HG02840 (cell line): ENCODE results near the gene SLC35F6.
A peak's percentile ranks its signal among the peaks of the same experiment; 100 is the strongest.

Experiments
- ATAC-seq: cut with Tn5 transposase; IDR thresholded peaks from one replicate; pipeline ENCODE4 v1.9.1; 2021; ENCODE audit warnings: mild to moderate bottlenecking, moderate library complexity, moderate number of reproducible peaks; ENCODE audit not compliant: unreplicated experiment, low FRiP score

The SLC35F6 gene

GRCh38 chr2:26764078-26764887 is at the start of gene SLC35F6:
Gene SLC35F6 (plus strand): TSS chr2:26764284. CDS start chr2:26764350, 66 bp downstream.
- ATAC-seq, result peak; percentile 76

- ATAC-seq, result no peak
These were observed 48.4 kb upstream of the SLC35F6 start for GRCh38 chr2:26715528-26716270.

GRCh38 chr2:26716340-26716739 is 47.7 kb upstream of the SLC35F6 start:
- no peak for ATAC-seq

- ATAC-seq, result no peak
These were observed 47.3 kb upstream of the SLC35F6 start for GRCh38 chr2:26716769-26717168.

GRCh38 chr2:26717362-26717761 is 46.7 kb upstream of the SLC35F6 start:
- no peak for ATAC-seq

GRCh38 chr2:26718949-26719686 is 45.0 kb upstream of the SLC35F6 start:
- no peak for ATAC-seq

- no peak for ATAC-seq
These were observed 43.6 kb upstream of the SLC35F6 start for GRCh38 chr2:26720322-26721114.

- no peak for ATAC-seq
These were observed 42.7 kb upstream of the SLC35F6 start for GRCh38 chr2:26721115-26722032.

GRCh38 chr2:26722328-26722727 is 41.8 kb upstream of the SLC35F6 start:
- ATAC-seq, result no peak

GRCh38 chr2:26722911-26723310 is 41.2 kb upstream of the SLC35F6 start:
- ATAC-seq, result no peak

GRCh38 chr2:26723475-26723874 is 40.6 kb upstream of the SLC35F6 start:
- ATAC-seq, result no peak

GRCh38 chr2:26723991-26724750 is 39.9 kb upstream of the SLC35F6 start:
- no peak for ATAC-seq

- no peak for ATAC-seq
These were observed 39.1 kb upstream of the SLC35F6 start for GRCh38 chr2:26724784-26725520.

GRCh38 chr2:26725521-26725820 is 38.6 kb upstream of the SLC35F6 start:
- ATAC-seq, result no peak

- ATAC-seq, result no peak
These were observed 37.9 kb upstream of the SLC35F6 start for GRCh38 chr2:26726228-26726627.

- ATAC-seq, result no peak
These were observed 36.2 kb upstream of the SLC35F6 start for GRCh38 chr2:26727641-26728561.

- no peak for ATAC-seq
These were observed 34.8 kb upstream of the SLC35F6 start for GRCh38 chr2:26729311-26729710.
